ENCODE data around the gene GCM1.

GCM1 gene

DNA sequence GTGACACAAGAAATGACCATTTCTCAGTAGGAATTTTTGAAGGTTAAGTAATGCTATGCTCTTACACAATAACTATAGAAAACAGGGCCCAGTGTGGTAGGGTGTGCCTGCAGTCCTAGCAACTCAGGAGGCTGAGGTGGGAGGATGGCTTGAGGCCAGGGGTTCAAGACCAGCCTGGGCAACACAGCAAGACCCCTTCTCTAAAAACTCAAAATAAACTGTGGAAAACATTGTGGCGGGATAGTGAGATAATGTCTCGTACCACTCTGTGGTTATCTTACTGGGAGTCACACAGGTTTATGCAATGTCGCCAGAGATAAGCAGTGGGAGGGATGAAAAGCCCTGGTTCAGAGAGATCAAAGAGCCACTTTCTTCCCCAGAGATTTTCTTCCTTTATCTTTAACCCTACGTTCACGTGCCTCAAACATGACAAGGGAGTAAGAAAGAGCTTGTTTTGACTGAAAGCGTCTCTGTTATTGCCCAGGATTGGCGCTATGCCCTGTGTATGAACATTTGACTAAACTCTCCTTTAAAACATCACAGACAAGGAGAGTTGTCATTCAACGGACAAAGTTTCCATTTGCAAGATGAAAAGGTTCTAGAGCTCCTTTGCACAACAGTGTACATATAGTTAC lies 13.9 kb downstream of the GCM1 start:
- TF ChIP-seq, protein P1, sequence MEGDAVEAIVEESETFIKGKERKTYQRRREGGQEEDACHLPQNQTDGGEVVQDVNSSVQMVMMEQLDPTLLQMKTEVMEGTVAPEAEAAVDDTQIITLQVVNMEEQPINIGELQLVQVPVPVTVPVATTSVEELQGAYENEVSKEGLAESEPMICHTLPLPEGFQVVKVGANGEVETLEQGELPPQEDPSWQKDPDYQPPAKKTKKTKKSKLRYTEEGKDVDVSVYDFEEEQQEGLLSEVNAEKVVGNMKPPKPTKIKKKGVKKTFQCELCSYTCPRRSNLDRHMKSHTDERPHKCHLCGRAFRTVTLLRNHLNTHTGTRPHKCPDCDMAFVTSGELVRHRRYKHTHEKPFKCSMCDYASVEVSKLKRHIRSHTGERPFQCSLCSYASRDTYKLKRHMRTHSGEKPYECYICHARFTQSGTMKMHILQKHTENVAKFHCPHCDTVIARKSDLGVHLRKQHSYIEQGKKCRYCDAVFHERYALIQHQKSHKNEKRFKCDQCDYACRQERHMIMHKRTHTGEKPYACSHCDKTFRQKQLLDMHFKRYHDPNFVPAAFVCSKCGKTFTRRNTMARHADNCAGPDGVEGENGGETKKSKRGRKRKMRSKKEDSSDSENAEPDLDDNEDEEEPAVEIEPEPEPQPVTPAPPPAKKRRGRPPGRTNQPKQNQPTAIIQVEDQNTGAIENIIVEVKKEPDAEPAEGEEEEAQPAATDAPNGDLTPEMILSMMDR (conservative IDR thresholded peaks at IDR 0.05; ENCODE audit: low read depth, low read length), result no peak
- DNase-seq (ENCODE audit: low read depth), result no peak
- H3K4me3 ChIP-seq (ENCODE audit: low read length), result no peak overlapping the region

DNA sequence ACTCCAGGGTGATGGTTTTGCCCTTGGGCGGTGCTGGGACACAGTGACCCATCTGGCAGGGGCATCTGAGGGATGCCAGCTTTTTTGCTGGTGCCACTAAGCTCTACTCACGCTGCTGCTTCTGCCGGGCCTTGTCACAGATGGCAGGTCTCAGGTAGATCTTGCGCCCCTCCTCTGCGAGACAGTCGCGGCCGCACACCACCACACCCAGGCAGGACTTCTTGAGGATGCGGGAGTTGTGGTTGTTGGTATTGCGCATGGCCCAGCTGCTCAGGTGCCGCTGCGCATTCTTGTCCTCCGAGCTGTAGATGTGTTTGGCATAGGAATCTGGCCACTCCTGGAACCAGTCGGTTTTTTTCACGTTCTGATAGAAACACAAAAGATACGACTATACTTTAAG lies 14.7 kb downstream of the GCM1 start:
- TF ChIP-seq, protein P1 (conservative IDR thresholded peaks at IDR 0.05; ENCODE audit: low read depth, low read length), result no peak
- H3K4me3 ChIP-seq (ENCODE audit: low read length), result no peak overlapping the region
- no peak for DNase-seq (ENCODE audit: low read depth)

DNA sequence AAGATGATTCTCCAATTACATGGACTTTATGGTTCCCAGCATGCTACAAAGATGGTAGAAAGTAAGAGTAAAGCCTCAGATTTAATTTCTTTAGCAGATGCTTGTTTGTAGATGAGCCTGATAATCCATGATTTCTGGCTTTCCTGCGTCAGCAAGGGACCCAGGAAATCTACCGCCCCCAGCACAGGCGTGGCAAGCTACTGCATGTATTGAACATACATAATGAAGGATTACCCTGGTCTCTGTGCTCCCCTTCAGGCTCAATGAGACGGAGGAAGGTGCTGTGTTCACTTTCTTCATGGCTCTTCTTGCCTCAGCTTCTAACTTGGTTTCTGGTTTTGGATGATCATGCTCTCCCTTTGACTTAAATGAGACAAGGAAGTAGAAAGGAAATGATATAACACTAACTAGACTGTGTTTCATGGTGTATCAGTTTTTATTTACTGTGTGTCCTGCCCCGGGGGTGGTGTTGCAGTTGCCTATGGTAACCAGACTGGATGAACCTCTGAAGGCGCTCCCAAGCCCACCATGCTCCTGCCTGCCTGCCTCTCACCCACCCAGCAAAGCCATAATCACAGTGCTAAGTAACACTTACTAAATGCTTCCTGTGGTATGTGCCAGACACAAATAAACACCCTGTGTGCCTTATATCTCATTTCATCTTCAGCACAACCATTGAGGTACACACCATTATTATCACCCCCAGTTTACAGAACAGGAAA lies 17.9 kb downstream of the GCM1 start:
- DNase-seq (ENCODE audit: low read depth), result no peak
- TF ChIP-seq, protein P1 (conservative IDR thresholded peaks at IDR 0.05; ENCODE audit: low read depth, low read length), result no peak
- no peak overlapping the region for H3K4me3 ChIP-seq (ENCODE audit: low read length)

DNA sequence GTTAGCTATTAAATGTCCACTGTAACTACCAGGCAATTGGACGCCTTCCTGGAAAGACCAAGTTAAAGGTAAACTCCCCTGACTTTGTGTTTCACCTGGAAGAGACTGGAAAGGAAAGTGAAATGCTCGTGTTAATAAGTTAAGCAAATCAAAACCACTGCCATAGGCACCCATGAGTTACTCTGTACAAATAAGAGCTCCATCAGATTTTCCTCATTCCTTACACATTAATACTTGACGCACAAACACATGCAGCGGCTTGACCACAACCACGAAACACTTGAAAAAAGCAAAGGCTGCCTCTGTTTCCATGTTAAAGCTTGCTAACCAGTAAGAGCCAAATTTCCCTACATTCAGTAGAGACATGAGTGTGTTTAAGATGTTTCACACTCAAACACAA lies 19.8 kb downstream of the GCM1 start:
- TF ChIP-seq, protein P1 (conservative IDR thresholded peaks at IDR 0.05; ENCODE audit: low read depth, low read length), result no peak
- H3K4me3 ChIP-seq (ENCODE audit: low read length), result no peak overlapping the region
- DNase-seq (ENCODE audit: low read depth), result no peak

DNA sequence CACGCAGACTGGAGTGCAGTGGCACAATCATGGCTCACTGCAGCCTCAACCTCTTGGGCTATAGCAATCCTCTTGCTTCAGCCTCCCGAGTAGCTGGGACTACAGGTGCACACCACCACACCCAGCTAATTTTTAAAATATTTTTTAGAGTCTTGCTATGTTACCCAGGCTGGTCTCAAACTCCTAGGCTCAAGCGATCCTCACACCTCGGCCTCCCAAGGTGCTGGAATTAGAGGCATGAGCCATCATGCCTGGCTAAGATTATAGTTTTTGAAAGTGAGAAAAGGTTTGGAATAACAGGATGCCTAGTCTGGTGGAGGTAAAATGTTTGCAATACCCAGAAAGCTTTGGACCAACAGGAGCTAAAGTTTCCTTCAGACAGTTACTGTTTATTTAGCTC lies 23.4 kb downstream of the GCM1 start:
- DNase-seq (ENCODE audit: low read depth), result no peak
- TF ChIP-seq, protein P1 (conservative IDR thresholded peaks at IDR 0.05; ENCODE audit: low read depth, low read length), result no peak
- no peak overlapping the region for H3K4me3 ChIP-seq (ENCODE audit: low read length)

DNA sequence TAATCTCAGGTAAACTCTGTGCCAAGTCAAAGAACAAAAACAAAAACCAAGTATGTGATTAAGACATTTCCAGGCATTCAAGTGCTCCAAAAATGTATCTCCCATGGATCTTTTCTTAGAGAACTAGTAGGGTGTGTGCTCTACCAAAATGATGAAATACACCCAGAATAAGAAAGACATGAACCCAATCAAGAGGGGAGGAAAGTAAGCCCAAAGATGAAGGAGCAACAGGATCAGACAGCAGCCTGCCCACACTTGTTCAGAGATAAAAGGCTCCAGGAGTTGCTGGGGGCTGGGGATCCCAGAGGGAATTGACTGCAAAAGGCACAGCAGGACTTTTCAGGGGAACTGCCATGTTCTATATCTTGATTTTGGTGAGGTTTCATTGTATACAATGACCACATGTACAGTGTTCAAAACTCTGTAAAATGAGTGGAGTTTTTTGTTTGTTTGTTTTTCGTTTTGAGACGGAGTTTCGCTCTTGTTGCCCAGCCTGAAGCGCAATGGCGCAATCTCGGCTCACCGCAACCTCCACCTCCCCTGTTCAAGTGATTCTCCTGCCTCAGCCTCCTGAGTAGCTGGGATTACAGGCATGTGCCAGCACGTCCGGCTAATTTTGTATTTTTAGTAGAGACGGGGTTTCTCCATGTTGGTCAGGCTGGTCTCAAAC lies 24.4 kb downstream of the GCM1 start:
- TF ChIP-seq, protein P1 (conservative IDR thresholded peaks at IDR 0.05; ENCODE audit: low read depth, low read length), result no peak
- DNase-seq (ENCODE audit: low read depth), result no peak
- no peak overlapping the region for H3K4me3 ChIP-seq (ENCODE audit: low read length)
